SH-SY5Y (cell line): ENCODE measurements around the gene KIAA2012.

ENCODE experiments used
- GATA2 ChIP-seq: IDR thresholded peaks from 2 replicates; pipeline ENCODE4 v1.6.1; 2011; ENCODE audit warnings: mild to moderate bottlenecking, low read depth, low read length
- GATA3 ChIP-seq: IDR thresholded peaks from 2 replicates; pipeline ENCODE4 v1.6.1; 2011; ENCODE audit warnings: low read depth, mild to moderate bottlenecking, low read length, moderate library complexity

GRCh38 chr2:202110491-202110890, 37.4 kb downstream of the KIAA2012 start:
- no peak for TF ChIP-seq GATA3
- no peak for TF ChIP-seq GATA2
